Colonic mucosa (tissue), 4 donors: Measurements from ENCODE around the gene ALDH5A1. TPM values are rescaled to one million over a fixed set of nuclear protein-coding genes. Genes with fewer than 3 reads are reported as not detected.

Experiments used
- DNase-seq: peaks from one replicate; pipeline ENCODE4 v3.0.0-alpha.2; 2020
- H3K27ac ChIP-seq: fragments of 200-600 bp; one replicate; pipeline ENCODE4 v1.8.0; 2021
- H3K27me3 ChIP-seq: fragments of 200-600 bp; one replicate; pipeline ENCODE4 v1.8.0; 2021
- H3K36me3 ChIP-seq: fragments of 200-600 bp; one replicate; pipeline ENCODE4 v1.8.0; 2021
- H3K4me1 ChIP-seq: fragments of 200-600 bp; one replicate; pipeline ENCODE4 v1.8.0; 2021; ENCODE audit warnings: mild to moderate bottlenecking
- H3K4me3 ChIP-seq: fragments of 200-600 bp; one replicate; pipeline ENCODE4 v1.8.0; 2021
- H3K9ac ChIP-seq, 2 donors: one replicate each; pipeline ENCODE4 v1.7.0; 2013; ENCODE audit warnings: control low read depth in 2 of 2, low read depth in 2 of 2, low read length in 2 of 2
- H3K9me3 ChIP-seq: fragments of 200-600 bp; one replicate; pipeline ENCODE4 v1.8.0; 2021
- intact Hi-C: fragments of 100-400 bp; cut with DNase I; formaldehyde crosslinking; loops from one replicate; pipeline ENCODE4 v1.14.1; 2022
- total RNA-seq, 2 donors: library from RNA; stranded (reverse); fragmentation: NEBNext Ultra II Directional in 1 of 2; extraction: Animal tissue kit (Norgen Biotek cat#: 25700) in 1 of 2; gene quantifications; one replicate each; pipeline ENCODE4 v1.2.1, GENCODE V29; 2021
- TF ChIP-seq, protein P1 (sequence below): fragments of 200-600 bp; IDR thresholded peaks from one replicate; pipeline ENCODE4 v1.8.0; 2022; ENCODE audit warnings: antibody characterized with exemption, mild to moderate bottlenecking
- donor health status: healthy.
- donor health status: DM: no; HTN: no; CAD: no.
- donor health status: DM: no; HTN: no; CAD: no.

The ALDH5A1 gene
- total RNA-seq, 2 donors from 2014 or later = 12.2 to 16.4 TPM

- no peaks in the 10 kb centered on the region for H3K36me3 ChIP-seq
- TF ChIP-seq, protein P1, sequence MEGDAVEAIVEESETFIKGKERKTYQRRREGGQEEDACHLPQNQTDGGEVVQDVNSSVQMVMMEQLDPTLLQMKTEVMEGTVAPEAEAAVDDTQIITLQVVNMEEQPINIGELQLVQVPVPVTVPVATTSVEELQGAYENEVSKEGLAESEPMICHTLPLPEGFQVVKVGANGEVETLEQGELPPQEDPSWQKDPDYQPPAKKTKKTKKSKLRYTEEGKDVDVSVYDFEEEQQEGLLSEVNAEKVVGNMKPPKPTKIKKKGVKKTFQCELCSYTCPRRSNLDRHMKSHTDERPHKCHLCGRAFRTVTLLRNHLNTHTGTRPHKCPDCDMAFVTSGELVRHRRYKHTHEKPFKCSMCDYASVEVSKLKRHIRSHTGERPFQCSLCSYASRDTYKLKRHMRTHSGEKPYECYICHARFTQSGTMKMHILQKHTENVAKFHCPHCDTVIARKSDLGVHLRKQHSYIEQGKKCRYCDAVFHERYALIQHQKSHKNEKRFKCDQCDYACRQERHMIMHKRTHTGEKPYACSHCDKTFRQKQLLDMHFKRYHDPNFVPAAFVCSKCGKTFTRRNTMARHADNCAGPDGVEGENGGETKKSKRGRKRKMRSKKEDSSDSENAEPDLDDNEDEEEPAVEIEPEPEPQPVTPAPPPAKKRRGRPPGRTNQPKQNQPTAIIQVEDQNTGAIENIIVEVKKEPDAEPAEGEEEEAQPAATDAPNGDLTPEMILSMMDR = no peak
- intact Hi-C loops = no loop called here
Observed at GRCh38 chr6:24545691-24546090, 50.9 kb downstream of the ALDH5A1 start.

GRCh38 chr6:24546439-24546838, 51.7 kb downstream of the ALDH5A1 start:
- no peaks in the 10 kb centered on the region for H3K9me3 ChIP-seq
- no peaks in the 10 kb centered on the region for H3K36me3 ChIP-seq
- H3K27ac ChIP-seq = no peak overlapping the region
- H3K27me3 ChIP-seq = no peaks in the 10 kb centered on the region
- no peak for DNase-seq
- intact Hi-C loops = no loop called here
- H3K4me3 ChIP-seq = no peak overlapping the region
- no peak overlapping the region for H3K9ac ChIP-seq
- TF ChIP-seq, protein P1 = no peak
- H3K4me1 ChIP-seq = no peaks in the 10 kb centered on the region

More at GRCh38 chr6:24545691-24546090, 50.9 kb downstream of the ALDH5A1 start:
- no peak overlapping the region for H3K27ac ChIP-seq
- DNase-seq = no peak
- H3K27me3 ChIP-seq = no peaks in the 10 kb centered on the region
- no peak overlapping the region for H3K4me3 ChIP-seq
- H3K9ac ChIP-seq = no peak overlapping the region
- no peaks in the 10 kb centered on the region for H3K4me1 ChIP-seq
- no peaks in the 10 kb centered on the region for H3K9me3 ChIP-seq

DNA sequence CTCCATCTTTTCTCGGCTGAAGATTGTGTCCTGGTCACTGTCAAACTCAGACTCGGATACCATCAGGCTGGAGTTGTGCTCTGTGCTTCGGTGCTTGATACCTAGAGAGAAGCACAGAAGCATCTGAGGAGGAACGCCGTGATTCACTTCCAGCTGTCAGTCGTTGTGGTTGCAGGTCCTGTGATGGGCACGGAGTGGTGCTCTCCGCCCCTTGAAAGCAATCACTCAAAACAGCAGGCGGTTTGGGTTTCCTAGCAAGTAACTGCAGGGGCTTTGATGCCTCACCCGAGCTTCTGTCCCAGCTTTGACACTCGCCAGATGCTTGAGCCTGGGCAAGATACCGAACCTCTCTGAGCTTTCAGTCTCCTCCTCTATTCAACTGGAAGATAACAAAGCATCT, 52.5 kb downstream of the ALDH5A1 start:
- no peak for DNase-seq
- intact Hi-C loops = no loop called here

GRCh38 chr6:24549158-24549557, 54.4 kb downstream of the ALDH5A1 start:
- Histone ChIP-seq H3K36me3 (no peaks in the 10 kb centered on the region), H3K4me1 (no peaks in the 10 kb centered on the region), H3K9me3 (no peaks in the 10 kb centered on the region), H3K9ac (no peak overlapping the region), H3K4me3 (no peak overlapping the region), H3K27me3 (no peaks in the 10 kb centered on the region), H3K27ac (no peak overlapping the region)
- no peak for DNase-seq
- TF ChIP-seq, protein P1 = no peak
- intact Hi-C loops = no loop called here

More for the DNA sequence above, 52.5 kb downstream of the ALDH5A1 start:
- no peaks in the 10 kb centered on the region for H3K36me3 ChIP-seq
- H3K4me1 ChIP-seq = no peaks in the 10 kb centered on the region
- H3K27ac ChIP-seq = no peak overlapping the region
- H3K27me3 ChIP-seq = no peaks in the 10 kb centered on the region
- no peaks in the 10 kb centered on the region for H3K9me3 ChIP-seq
- no peak overlapping the region for H3K9ac ChIP-seq
- TF ChIP-seq, protein P1 = no peak
- no peak overlapping the region for H3K4me3 ChIP-seq

GRCh38 chr6:24549674-24550353, 55.0 kb downstream of the ALDH5A1 start:
- no peaks in the 10 kb centered on the region for H3K4me1 ChIP-seq
- no peak overlapping the region for H3K9ac ChIP-seq
- no peak for DNase-seq
- no peaks in the 10 kb centered on the region for H3K9me3 ChIP-seq
- H3K27me3 ChIP-seq = no peaks in the 10 kb centered on the region
- H3K27ac ChIP-seq = no peak overlapping the region
- no peak overlapping the region for H3K4me3 ChIP-seq
- TF ChIP-seq, protein P1 = no peak
- intact Hi-C loops = no loop called here
- H3K36me3 ChIP-seq = no peaks in the 10 kb centered on the region
